ENCODE data around the gene LRIT2.

- TF ChIP-seq EZH2 (IDR thresholded peaks at IDR 0.05; ENCODE audit: insufficient read depth, poor library complexity, severe bottlenecking) (no peak), EZH2phosphoT487 (IDR thresholded peaks at IDR 0.05; ENCODE audit: insufficient read depth, low read depth) (no peak)
These were observed 9.1 kb upstream of the LRIT2 start for GRCh38 chr10:84234479-84234878.

All from GM23248 (cell line).